Measurements from ENCODE around the gene EPS15. TPM values are rescaled to one million over a fixed set of nuclear protein-coding genes. Genes with fewer than 3 reads are reported as not detected.

EPS15 gene
- total and polyA plus RNA-seq, 4 donors, result 8.8 to 52.1 (median 19.1) TPM

DNA sequence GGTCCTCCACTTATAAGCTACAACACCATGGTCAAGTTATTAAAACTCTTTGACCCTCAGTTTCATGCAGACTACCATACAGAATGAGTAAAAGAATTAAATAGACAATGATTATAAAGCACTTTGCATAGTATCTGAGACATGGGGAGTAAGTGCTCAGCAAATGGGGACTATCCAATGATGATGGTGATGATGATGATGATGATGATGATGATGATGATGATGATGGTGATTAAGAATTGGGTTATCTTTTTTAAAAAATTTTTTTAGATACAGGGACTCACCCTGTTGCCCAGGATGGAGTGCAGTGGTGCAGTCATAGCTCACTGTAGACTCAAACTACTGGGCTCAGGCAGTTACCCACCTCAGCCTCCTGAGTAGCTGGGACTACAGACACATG is 8.1 kb upstream of the EPS15 start:
- no peaks in the 10 kb centered on the region for H3K27me3 ChIP-seq (ENCODE audit: control insufficient read depth in 4 of 4, insufficient read depth in 4 of 4, low read length in 3 of 4)
- TF ChIP-seq, protein P1, sequence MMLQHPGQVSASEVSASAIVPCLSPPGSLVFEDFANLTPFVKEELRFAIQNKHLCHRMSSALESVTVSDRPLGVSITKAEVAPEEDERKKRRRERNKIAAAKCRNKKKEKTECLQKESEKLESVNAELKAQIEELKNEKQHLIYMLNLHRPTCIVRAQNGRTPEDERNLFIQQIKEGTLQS (IDR thresholded peaks at IDR 0.05), result no peak
- TF ChIP-seq NR2F2 (IDR thresholded peaks at IDR 0.05) (no peak), GABPA (IDR thresholded peaks at IDR 0.05 in 1 of 2, conservative IDR thresholded peaks at IDR 0.05 in 1 of 2) (no peak), RXRA (IDR thresholded peaks at IDR 0.05) (no peak), JUND (IDR thresholded peaks at IDR 0.05) (no peak), FOXA2 (IDR thresholded peaks at IDR 0.05) (no peak)
- TF ChIP-seq, protein P2, sequence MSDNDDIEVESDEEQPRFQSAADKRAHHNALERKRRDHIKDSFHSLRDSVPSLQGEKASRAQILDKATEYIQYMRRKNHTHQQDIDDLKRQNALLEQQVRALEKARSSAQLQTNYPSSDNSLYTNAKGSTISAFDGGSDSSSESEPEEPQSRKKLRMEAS (IDR thresholded peaks at IDR 0.05), result no peak
- TF ChIP-seq, protein P3, sequence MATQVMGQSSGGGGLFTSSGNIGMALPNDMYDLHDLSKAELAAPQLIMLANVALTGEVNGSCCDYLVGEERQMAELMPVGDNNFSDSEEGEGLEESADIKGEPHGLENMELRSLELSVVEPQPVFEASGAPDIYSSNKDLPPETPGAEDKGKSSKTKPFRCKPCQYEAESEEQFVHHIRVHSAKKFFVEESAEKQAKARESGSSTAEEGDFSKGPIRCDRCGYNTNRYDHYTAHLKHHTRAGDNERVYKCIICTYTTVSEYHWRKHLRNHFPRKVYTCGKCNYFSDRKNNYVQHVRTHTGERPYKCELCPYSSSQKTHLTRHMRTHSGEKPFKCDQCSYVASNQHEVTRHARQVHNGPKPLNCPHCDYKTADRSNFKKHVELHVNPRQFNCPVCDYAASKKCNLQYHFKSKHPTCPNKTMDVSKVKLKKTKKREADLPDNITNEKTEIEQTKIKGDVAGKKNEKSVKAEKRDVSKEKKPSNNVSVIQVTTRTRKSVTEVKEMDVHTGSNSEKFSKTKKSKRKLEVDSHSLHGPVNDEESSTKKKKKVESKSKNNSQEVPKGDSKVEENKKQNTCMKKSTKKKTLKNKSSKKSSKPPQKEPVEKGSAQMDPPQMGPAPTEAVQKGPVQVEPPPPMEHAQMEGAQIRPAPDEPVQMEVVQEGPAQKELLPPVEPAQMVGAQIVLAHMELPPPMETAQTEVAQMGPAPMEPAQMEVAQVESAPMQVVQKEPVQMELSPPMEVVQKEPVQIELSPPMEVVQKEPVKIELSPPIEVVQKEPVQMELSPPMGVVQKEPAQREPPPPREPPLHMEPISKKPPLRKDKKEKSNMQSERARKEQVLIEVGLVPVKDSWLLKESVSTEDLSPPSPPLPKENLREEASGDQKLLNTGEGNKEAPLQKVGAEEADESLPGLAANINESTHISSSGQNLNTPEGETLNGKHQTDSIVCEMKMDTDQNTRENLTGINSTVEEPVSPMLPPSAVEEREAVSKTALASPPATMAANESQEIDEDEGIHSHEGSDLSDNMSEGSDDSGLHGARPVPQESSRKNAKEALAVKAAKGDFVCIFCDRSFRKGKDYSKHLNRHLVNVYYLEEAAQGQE (IDR thresholded peaks at IDR 0.05), result no peak
- H3K27ac ChIP-seq (ENCODE audit: low read depth in 1 of 2, low read length in 2 of 2), result no peak overlapping the region
- no peak overlapping the region for H3K9ac ChIP-seq (ENCODE audit: low read depth in 1 of 2, low read length in 2 of 2)
- no peak overlapping the region for H3K4me3 ChIP-seq (ENCODE audit: low read depth in 1 of 3, low read length in 3 of 3)
- H3K4me1 ChIP-seq (ENCODE audit: control insufficient read depth in 4 of 4, insufficient read depth in 4 of 4, low read length in 3 of 4), result no peaks in the 10 kb centered on the region
- H3K36me3 ChIP-seq (ENCODE audit: control insufficient read depth in 4 of 4, insufficient read depth in 3 of 4, low read depth in 1 of 4, low read length in 3 of 4), result no peaks in the 10 kb centered on the region
- no peak for DNase-seq (ENCODE audit: low spot score)
- no peaks in the 10 kb centered on the region for H3K9me3 ChIP-seq (ENCODE audit: control insufficient read depth in 4 of 4, low read length in 3 of 4)

DNA sequence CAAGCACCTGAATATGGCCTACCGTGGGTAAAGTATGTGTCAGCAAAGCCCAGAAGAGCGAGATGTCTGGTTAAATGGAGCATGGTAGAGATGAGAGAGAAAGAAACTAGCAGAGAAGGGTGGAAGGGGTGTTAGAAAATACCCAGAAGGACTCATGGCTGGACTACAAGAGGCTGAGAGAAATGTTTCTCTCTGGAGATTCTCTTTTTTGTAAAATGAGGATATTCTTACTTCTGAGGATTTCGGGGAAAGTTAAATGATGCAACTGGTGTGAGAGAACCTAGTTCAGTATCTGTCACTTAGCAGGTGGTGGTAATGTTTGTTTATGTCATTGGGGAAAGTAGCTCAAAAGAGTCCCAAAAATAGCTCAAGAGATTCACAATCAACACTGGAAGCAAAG is 7.2 kb upstream of the EPS15 start:
- Histone ChIP-seq H3K9ac (ENCODE audit: low read depth in 1 of 2, low read length in 2 of 2) (no peak overlapping the region), H3K27ac (ENCODE audit: low read depth in 1 of 2, low read length in 2 of 2) (no peak overlapping the region), H3K36me3 (ENCODE audit: control insufficient read depth in 4 of 4, insufficient read depth in 3 of 4, low read depth in 1 of 4, low read length in 3 of 4) (no peaks in the 10 kb centered on the region), H3K27me3 (ENCODE audit: control insufficient read depth in 4 of 4, insufficient read depth in 4 of 4, low read length in 3 of 4) (no peaks in the 10 kb centered on the region), H3K9me3 (ENCODE audit: control insufficient read depth in 4 of 4, low read length in 3 of 4) (no peaks in the 10 kb centered on the region), H3K4me3 (ENCODE audit: low read depth in 1 of 3, low read length in 3 of 3) (no peak overlapping the region), H3K4me1 (ENCODE audit: control insufficient read depth in 4 of 4, insufficient read depth in 4 of 4, low read length in 3 of 4) (no peaks in the 10 kb centered on the region)
- DNase-seq (ENCODE audit: low spot score), result no peak
- 97% methylated on average over 3 of the region's 3 CpGs for WGBS
- TF ChIP-seq, protein P2 (IDR thresholded peaks at IDR 0.05), result no peak
- TF ChIP-seq SP1 (IDR thresholded peaks at IDR 0.05) (no peak), YY1 (IDR thresholded peaks at IDR 0.05) (no peak), RXRA (IDR thresholded peaks at IDR 0.05) (no peak), HNF4G (IDR thresholded peaks at IDR 0.05) (no peak), EGR1 (IDR thresholded peaks at IDR 0.05; ENCODE audit: low read depth in 2 of 2) (no peak), GABPA (IDR thresholded peaks at IDR 0.05 in 1 of 2, conservative IDR thresholded peaks at IDR 0.05 in 1 of 2) (no peak)
- TF ChIP-seq, protein P4, sequence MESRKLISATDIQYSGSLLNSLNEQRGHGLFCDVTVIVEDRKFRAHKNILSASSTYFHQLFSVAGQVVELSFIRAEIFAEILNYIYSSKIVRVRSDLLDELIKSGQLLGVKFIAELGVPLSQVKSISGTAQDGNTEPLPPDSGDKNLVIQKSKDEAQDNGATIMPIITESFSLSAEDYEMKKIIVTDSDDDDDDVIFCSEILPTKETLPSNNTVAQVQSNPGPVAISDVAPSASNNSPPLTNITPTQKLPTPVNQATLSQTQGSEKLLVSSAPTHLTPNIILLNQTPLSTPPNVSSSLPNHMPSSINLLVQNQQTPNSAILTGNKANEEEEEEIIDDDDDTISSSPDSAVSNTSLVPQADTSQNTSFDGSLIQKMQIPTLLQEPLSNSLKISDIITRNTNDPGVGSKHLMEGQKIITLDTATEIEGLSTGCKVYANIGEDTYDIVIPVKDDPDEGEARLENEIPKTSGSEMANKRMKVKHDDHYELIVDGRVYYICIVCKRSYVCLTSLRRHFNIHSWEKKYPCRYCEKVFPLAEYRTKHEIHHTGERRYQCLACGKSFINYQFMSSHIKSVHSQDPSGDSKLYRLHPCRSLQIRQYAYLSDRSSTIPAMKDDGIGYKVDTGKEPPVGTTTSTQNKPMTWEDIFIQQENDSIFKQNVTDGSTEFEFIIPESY (IDR thresholded peaks at IDR 0.05), result no peak
- TF ChIP-seq, protein P3 (IDR thresholded peaks at IDR 0.05), result no peak

All from liver (tissue), 9 donors.